ENCODE data around the gene RPAP3.
A peak's percentile ranks its signal among the peaks of the same experiment; 100 is the strongest.

Gene RPAP3

DNA sequence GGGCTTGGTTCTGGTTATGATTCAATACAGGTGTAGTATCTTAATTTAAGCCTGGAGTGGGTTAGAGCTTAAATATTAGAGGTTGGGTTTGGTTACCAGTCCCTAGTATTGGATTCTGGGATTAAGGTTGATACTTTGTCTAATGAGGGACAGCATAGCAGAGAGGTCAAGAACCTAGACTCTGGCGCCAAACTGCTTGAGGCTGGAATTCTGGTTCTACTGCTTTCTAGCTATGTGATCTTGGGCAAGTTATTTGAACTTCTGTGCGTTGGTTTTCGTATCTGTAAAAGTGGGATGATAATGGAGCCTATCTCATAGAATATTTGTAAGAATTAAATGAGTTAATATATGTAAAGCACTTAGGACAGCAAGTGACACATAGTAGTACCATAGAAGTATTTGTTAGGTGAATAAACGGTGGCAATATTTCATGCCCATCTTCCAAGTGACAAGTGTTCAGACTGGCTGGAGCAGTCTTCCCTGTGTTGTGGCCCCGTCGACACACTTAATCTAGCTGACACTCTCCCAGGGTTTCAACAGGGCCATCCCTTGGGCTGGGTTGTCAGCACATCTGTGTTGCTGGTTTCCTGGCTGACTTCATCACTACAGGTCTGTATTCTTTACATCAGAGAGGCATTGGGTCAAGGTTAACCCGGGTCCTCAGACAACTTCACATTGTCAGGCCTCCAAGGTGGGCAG is 16.5 kb upstream of the RPAP3 start:
- no peak for DNase-seq

DNA sequence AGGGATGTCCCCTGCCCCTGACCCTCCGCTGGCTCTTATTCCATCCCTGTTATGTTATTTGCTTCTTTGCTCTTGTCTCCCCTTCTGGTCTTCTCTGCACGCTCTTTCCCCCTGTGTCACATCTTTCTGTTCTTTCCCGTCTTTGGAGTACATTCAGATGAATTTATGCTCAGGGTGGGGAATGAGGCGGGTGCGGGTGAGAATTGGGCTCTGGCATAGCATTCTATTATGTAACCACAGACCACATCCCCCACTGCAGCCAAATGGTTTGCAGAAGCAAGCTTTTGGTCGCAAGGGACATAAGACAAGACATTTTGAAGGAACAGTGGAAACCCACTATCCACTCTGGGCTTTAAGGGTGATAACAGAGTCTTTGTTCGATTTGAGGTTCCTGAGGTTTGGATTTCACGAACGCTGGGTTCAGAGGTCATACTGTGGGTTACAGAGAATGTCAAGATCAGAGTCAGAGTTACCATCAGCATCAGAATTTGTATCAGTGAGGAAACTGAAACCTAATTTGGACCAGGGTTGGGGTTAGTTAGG is 15.7 kb upstream of the RPAP3 start:
- DNase-seq, result no peak

DNA sequence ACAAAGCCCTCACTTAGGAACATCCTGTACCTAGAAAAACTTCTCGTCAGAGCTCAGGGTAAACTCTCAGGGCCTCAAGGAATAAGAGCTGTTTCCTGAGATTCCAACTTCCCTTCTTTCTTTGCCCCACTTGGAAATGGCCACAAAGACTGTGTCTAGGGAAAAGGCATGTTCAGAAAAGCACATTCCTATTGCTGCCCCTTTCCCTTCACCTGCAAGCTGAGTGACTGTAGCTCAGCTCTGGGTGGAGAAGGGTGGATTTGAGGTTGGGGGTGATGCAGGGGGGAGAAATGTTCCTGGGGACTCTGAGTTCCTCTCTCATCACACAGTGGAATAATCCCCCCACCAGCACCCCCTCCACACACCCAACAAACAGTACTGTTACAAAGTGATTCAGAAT is 12.7 kb upstream of the RPAP3 start:
- DNase-seq, result no peak

DNA sequence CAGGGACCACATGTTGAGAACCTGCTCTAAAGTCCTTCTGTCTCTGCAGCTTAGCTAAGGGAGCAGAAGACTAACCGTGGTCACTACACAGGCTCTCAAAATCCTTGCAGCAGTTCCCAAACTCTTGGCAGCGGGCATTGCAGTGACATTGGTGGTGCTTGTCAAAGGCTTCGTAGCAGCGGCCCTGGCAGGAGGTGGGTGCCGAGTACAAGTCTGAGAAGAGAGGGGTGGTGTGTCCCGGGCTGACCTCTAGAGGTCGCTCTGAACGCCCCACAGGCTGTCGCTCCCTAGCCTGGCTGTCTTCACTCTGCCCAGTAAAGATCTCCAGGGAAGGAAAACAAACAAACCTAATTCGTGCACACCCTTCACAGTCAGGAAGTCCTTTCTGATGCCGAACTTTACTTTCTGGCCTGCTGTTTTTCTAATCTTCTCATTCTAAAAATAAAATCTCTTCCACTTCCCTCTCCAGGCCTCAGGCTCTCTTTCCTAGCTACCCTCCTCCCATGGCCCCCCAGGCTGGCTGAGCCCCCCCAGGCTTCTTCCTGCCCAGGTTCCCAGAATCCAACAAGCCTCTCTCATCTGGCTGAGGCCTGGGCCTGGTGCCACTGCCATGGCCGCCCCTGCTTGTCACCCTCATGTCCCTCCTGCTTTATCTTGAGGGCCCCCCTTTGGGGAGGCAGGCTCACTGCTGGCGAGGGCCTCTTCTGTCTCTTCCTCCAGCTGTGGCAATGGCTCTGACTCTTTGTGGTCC is 11.8 kb upstream of the RPAP3 start:
- DNase-seq, result peak in 51 of 56 donors; percentile 16 to 90 (median 73)

DNA sequence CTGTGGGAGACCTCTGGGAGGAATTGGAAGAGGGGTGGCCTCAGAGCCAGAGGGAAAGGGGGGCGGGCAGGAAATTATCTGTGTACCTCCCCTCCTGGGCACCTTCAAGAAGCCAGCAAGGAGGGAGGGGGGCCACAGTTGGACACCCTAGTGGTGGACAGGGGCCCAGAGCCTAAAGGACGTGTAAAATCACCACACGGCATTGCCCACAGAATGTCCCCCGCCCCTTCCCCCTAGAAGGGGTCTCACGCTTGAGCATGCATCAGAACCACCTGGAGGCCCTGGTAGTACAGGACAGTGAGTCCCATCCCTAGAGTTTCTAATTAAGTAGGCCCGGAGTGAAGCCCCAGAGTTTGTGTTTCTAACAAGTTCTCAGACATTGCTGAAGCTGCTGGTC is 11.2 kb upstream of the RPAP3 start:
- no peak for DNase-seq

DNA sequence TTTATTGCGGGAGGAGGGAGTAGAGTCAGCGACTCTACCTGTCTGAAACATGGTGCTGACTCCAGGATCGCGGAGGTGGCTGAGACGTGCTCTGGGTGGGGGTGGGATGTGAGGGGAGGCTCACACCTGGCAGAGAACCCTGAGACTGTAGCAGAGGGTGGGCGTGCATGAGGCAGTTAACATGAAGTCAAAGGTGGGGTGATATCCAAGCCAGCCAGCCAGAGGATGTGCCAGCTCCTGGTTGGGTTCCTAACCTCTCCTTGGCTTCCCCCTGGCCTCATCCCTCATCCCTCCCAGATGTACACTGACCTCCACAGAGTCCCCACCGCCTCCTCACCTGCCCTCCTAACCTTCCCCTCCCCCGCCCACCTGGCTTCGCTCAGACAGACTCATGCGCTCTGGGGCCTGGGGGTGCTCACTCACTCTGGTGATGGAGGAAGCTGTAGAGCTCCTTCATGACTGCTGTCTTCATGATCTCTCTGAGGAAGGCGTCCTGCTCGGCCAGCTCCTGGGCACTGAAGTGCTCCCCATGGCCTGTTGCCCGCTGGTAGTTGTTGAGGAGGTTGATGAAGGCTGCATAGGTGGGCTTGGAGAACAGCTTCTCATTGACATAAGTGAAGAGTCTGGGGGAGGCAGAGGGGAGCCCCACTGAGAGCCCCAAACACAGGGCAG is 10.2 kb upstream of the RPAP3 start:
- peak in 4 of 56 donors; percentile 25 to 36 (median 30) for DNase-seq

DNA sequence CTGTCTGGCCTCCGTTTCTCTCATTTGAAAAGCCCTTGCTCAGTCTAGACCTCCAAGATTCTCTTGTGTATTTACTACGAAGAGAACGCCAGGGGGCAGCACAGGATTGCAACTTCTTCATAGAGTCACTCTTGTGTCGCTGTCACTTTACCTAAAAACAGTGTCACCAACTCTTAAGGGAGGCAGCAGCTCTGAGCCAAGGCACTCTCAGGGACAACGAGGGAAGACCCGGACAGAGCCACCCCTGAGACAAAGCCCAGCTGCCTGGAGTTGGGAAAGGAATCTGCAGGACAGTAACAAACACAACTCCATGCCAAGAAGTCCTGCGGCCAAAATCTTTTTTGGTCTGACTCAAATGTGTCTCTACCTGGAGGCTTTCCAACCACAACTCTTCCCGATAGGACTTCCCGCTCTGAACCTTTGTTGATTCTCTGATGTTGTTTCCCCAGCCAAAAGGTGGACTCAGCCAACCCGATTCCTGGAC is 9.6 kb upstream of the RPAP3 start:
- peak in 52 of 56 donors; percentile 29 to 93 (median 70) for DNase-seq

DNA sequence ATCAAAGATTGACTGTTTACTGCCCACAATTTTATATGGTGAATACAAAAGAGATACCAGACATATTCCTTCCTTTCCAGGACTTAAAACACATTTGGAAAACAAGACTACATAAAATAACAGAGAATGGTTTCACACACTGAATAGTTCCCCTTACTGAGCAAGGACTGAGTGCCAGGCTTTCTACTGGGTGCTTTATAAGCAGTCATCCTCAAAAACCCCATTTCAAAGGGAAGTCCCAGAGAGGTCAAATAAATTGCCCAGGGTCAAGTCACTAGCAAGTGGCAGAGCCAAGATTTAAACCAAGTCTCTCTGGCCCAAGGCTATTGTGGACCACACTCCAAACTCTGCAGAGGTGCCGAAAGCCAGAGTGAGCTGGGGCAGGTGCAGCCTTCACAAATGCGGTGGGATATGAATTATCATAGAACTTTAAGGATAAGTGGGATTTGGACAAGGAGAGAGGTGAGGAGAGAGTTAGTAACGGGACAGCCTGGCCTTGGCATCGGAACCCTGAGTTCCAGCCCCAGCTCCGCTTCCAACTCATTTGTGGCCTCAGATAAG is 9.1 kb upstream of the RPAP3 start:
- no peak for DNase-seq

DNA sequence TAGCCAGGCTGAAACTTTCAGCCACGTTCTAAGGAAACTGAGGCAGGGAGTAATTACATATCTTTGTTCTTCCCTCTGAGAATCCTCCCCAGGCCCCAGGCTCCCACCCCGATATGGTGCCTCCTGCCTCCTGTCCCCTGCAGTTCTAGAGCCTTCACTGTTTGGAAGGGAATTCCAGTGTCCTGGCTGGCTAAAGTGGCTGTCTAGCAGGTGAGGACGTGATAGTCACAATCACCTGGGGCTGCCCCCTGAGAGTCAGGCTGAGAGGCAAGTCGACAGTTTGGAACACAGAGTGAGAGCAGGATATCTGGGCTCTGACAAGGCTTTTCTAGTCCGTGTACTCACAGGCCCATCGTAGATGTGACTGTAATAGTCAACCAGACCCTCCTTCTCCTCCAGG is 6.3 kb upstream of the RPAP3 start:
- no peak for DNase-seq

DNA sequence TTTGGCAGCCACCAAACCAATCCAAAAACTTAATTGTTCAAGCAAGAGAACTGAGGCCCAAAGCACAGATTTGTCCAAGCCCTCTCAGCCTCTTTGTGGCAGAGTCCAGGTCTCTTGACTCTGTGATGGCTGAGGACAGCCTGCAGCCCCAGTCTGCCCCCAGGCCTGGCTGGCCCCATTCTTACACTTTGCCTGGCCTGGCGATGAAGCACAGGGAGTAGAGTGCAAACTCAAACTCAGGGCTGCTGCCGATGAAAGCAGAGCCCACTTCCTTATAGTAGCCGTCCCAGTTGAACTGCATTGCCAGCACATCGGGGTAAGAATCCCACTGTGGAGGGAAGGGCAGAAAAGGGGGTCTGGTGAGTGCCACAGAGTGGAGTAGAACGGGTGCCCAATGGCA is 5.6 kb upstream of the RPAP3 start:
- no peak for DNase-seq

DNA sequence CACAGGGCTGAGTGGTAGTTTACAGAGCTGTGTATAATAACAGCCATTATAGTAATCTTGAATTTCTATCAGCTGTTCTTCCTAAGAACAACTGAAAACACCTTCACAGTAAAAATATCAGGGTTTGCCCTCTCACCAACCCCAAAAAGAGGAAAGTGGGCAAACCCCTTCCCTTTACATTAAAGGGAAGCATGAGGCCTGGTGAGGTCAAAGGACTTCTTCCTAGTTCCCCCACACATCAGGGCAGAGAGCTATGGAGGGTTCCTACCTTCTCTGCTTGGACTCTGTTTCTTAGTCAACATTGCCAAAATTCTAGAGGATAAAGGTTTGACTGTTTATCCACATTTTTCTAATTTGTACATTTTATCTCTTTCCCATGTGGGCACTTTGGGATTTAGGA is 4.4 kb upstream of the RPAP3 start:
- DNase-seq, result no peak

DNA sequence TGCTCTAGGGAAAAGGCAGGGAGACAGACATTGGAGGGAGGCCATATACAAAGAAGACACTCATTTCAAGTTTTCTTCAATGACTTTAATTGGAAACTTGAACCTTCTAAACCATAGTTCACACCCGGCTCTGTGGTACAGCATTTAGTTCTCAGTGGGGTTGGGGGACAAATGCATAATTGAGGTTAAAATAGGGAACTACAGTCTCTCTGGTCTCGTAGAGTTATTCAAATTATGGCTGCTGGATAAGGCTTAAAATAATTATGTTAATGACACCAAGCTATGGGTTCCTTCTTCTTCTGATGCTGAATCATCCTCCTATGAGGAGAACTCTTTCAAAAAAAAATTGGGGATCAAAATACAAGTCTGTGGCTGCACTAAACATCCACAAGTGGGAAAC is 3.8 kb upstream of the RPAP3 start:
- DNase-seq, result no peak

DNA sequence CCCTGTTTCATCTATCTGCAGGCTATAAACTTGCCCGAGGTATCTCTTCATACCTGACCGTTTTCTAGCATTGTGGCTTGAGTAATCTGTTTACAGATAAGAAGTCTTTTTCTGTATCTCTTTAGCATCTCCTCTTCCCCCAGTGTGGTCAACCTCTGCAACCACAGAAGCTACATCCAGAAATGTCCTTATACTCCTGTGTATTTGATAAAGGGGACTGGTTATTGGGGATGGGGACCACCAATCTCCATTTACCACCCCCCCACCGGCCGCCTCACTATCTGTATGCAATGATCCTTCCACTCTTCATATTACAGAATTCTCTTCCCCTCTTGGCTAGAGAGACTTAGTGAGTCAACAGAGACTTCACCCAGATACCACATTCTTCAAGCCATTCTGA is 3.4 kb upstream of the RPAP3 start:
- no peak for DNase-seq

DNA sequence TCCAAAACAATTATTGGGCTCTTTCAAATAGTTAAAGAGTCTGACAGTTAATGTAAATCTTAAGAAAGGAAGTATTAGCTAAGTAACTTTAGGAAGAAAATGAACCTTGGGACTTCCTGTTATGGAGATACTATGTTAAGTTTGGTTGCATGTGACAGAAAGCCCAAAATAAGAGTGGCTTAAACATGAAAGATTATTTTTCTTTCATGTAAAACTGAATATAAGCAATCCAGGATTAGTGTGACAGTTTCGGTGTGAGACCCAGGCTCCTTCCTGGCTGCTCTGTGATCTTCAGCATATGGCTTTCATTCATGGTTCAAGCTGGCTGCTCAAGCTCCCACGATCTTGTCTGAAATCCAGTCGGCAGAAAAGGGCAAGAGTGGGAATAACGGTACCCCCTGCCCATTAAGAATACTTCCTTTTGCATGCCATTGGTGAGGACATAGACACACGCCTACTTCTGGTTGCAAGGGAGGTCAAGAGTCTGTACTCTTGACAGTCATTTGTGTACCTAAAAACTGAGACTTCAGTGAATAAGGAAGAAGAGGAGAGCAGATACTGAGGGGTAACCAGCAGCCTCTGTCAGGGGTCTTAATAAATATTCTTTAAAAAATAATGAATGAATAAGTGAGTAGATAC is 2.2 kb upstream of the RPAP3 start:
- DNase-seq, result no peak

DNA sequence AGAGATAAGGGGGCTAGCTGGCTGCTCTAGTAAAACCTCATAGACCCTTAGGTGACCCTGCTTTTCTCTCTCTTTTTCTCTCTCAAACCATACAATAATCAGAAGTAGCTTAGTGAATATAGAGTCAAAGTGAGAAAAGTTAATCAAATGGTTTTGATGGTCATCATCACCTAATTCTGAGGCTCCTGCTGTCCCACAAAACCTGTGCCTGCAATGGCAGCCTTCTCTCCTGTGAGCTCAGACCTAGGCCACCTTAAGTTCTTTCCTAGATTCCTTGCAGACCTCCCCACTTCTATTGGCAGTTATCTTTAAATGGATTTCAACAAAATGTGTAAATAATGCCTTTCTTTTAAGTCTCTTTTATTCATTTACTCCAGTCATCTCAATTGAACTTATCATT is 1.5 kb upstream of the RPAP3 start:
- DNase-seq, result no peak

DNA sequence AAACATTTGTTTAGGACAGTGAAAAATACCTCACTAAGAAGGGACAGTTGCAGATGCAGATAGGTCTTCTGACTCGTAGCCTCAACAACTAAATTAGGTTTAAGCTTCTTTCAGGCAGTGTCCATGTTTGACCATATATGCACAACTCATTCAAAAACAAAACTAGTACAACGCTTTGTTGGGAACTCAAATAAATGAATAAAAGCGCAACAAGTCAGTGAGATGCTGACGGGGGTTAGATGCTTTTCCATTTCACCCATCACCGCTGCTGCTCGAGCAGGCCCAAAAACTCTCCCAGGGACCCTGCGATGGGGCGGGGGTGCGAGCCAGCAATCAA is 633 bp downstream of the RPAP3 start:
- DNase-seq, result no peak

DNA sequence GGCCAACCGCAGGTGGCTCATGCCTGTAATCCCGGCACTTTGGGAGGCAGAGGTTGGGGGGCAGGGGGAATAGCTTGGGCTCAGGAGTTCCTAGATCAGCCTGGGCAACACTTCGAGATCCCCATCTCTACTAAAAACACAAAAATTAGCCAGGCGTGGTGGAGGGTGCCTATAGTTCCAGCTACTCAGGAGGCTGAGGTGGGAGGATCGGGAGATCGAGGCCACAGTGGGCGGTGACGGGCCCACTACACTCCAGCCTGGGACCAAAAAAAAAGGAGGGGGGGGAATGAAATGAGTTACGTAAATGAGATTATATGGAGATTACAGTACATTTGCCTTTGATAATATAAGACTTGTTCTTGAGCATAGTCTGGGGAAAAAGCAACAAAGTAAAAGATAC is 1.1 kb downstream of the RPAP3 start:
- DNase-seq, result no peak

DNA sequence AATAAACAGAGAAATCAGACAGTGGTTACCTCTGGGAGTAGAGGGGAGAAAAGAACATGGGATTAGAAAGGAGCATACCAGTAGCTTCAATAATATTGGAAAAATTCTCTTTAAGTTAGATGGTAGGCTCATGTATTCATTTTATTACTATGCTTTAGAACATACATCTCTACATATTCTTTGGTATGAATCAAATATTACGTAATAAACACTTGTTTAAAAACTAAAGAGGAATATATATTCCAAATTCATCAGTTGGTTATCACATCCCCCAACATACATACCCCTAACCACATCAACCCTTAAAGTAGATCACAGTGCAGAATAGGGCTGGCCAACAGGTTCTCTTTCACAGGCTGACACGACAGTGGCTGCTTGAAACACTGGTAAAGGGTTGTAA is 5.6 kb downstream of the RPAP3 start:
- no peak for DNase-seq

DNA sequence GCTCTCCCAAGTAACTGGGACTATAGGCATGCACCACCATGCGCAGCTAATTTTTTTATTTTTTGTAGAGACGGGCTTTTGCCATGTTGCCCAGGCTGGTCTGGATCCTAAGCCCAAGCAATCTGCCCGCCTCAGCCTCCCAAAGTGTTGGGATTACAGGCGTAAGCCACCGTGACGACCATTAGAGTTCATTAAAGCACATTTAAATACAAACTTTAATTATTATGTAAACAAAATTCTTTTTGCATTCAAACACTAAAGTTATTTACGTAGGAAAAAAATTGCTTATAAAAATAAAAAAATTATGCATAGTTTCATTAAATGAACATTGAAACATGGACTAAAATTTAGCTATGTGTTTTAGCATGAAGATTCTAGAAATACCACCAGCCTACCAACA is 7.2 kb downstream of the RPAP3 start:
- no peak for DNase-seq

DNA sequence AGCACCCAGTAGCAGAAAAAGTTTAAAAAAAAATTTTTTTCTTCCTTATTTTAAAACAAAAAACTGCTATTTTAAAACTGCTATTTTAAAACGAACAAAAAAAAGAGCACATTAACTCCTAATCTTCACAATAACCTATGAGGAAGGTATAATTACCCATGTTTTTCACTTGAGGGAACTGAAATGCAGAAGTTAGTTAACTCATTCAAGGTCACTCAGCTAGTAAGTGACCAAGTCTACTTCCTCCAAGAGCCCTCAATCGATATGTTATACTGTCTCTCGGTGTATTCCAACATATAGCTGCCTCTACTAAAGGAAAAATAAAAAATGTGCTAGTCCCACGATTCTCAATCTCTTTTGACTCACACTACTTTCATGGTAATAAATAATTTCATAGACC is 7.8 kb downstream of the RPAP3 start:
- no peak for DNase-seq

DNA sequence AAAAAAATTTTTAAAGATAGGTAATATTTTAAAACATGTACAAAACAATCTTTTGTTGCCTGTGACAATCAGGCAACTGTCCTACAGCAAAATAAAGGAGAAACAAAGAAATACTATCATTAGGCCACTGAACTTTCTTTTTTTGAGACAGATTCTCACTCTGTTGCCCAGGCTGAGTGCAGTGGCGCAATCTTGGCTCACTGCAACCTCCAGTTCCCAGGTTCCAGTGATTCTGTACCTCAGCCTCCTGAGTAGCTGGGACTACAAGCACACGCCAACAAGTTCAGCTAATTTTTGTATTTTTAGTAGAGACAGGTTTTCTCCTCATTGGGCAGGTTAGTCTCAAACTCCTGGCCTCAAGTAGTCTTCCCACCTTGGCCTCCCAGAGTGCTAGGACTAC is 16.6 kb downstream of the RPAP3 start:
- DNase-seq, result no peak

DNA sequence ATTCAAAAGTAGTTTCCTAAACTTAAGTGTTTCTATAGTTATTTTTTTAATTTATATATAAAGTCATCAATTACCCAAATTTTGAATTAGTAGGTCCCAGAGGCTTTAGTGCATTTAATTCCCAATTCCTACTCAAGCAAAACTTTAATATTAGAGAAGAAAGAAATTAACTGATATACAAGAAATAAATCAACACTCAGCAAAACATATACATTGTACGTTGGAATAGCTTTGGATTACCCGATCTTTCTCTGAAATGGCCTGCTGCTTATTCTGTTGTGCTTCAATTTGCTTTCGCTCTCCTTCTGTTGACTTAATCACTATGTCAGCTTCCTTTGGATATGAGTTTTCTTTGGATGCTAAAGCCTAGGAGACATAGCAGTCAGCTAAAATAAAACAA is 18.2 kb downstream of the RPAP3 start:
- DNase-seq, result no peak
